Neural cell (in vitro differentiated cells): ENCODE data around the gene DUSP22. TPM values are rescaled to one million over a fixed set of nuclear protein-coding genes. Genes with fewer than 3 reads are reported as not detected.

ENCODE experiments used
- H2AFZ ChIP-seq: fragments of 200-600, 300-800 bp; sonication (generic), shearing (Covaris generic); 2 replicates; pipeline ENCODE4 v1.6.0; 2014; ENCODE audit warnings: low read depth, mild to moderate bottlenecking, antibody characterized with exemption, low read length, moderate library complexity
- H3F3A ChIP-seq: fragments of 200-600 bp; shearing (Covaris generic); 2 replicates; pipeline ENCODE4 v1.6.1; 2016; ENCODE audit warnings: mild to moderate bottlenecking, moderate library complexity, mixed read lengths, antibody characterized with exemption, low read length; ENCODE audit not compliant: insufficient read depth, poor library complexity, severe bottlenecking
- H3K27ac ChIP-seq: fragments of 200-600, 300-800 bp; sonication (generic), shearing (Covaris generic); 2 replicates; pipeline ENCODE4 v1.5.1; 2014; ENCODE audit warnings: mild to moderate bottlenecking, low read length, moderate library complexity
- H3K27me3 ChIP-seq: fragments of 300-800, 200-600 bp; sonication (generic), shearing (Covaris generic); 2 replicates; pipeline ENCODE4 v1.6.0; 2014; ENCODE audit warnings: mild to moderate bottlenecking, low read depth, low read length, moderate library complexity; ENCODE audit not compliant: insufficient read depth
- H3K36me3 ChIP-seq: fragments of 300-800, 200-600 bp; sonication (generic), shearing (Covaris generic); 2 replicates; pipeline ENCODE4 v1.5.1; 2014; ENCODE audit warnings: mild to moderate bottlenecking, antibody characterized with exemption, low read length, moderate library complexity; ENCODE audit not compliant: insufficient read depth
- H3K4me2 ChIP-seq: fragments of 300-800, 200-600 bp; sonication (generic), shearing (Covaris generic); 2 replicates; pipeline ENCODE4 v1.6.0; 2014; ENCODE audit warnings: mild to moderate bottlenecking, low read length
- H3K4me3 ChIP-seq: fragments of 300-800, 200-600 bp; sonication (generic), shearing (Covaris generic); 2 replicates; pipeline ENCODE4 v1.5.1; 2014; ENCODE audit warnings: mild to moderate bottlenecking, low read length, moderate library complexity
- H3K79me2 ChIP-seq: fragments of 200-600 bp; shearing (Covaris generic); replicated peaks from 2 replicates; pipeline ENCODE4 v1.6.0; 2014; ENCODE audit warnings: mild to moderate bottlenecking, low read length, moderate library complexity; ENCODE audit not compliant: insufficient read depth
- H3K9ac ChIP-seq: fragments of 300-800, 200-600 bp; sonication (generic), shearing (Covaris generic); 2 replicates; pipeline ENCODE4 v1.6.1; 2016; ENCODE audit warnings: mild to moderate bottlenecking, low read length, mixed read lengths
- H3K9me2 ChIP-seq: fragments of 200-600 bp; shearing (Covaris generic); 2 replicates; pipeline ENCODE4 v1.6.1; 2016; ENCODE audit warnings: mild to moderate bottlenecking, low read length, mixed read lengths; ENCODE audit not compliant: insufficient read depth
- H3K9me3 ChIP-seq: fragments of 200-600, 300-800 bp; sonication (generic), shearing (Covaris generic); 2 replicates; pipeline ENCODE4 v1.6.1; 2016; ENCODE audit warnings: mild to moderate bottlenecking, mixed run types, low read length, moderate library complexity, mixed read lengths
- H4K20me1 ChIP-seq: fragments of 200-600 bp; shearing (Covaris generic); 2 replicates; pipeline ENCODE4 v1.6.1; 2016; ENCODE audit warnings: mild to moderate bottlenecking, mixed run types; ENCODE audit not compliant: insufficient read depth
- EP300 ChIP-seq: fragments of 450-650 bp; conservative IDR thresholded peaks from 2 replicates; pipeline ENCODE4 v1.6.1; 2014; ENCODE audit warnings: antibody characterized with exemption, mild to moderate bottlenecking, moderate library complexity; ENCODE audit not compliant: poor library complexity, severe bottlenecking
- EZH2 ChIP-seq: fragments of 200-600, 300-800 bp; shearing (Covaris generic), sonication (generic); IDR thresholded peaks from 2 replicates; pipeline ENCODE4 v1.6.1; 2014; ENCODE audit warnings: antibody characterized with exemption, low read length, borderline replicate concordance, mild to moderate bottlenecking; ENCODE audit not compliant: insufficient read depth, poor library complexity, severe bottlenecking
- MXI1 ChIP-seq: fragments of 450-650 bp; conservative IDR thresholded peaks from 2 replicates; pipeline ENCODE4 v1.6.1; 2014; ENCODE audit warnings: antibody characterized with exemption, mild to moderate bottlenecking; ENCODE audit not compliant: poor library complexity, severe bottlenecking
- POLR2AphosphoS5 ChIP-seq: IDR thresholded peaks from 2 replicates; pipeline ENCODE4 v1.6.1; 2012
- RAD21 ChIP-seq: fragments of 450-650 bp; conservative IDR thresholded peaks from 2 replicates; pipeline ENCODE4 v1.6.1; 2014; ENCODE audit warnings: antibody characterized with exemption, mild to moderate bottlenecking, moderate library complexity
- SMC3 ChIP-seq: fragments of 450-650 bp; conservative IDR thresholded peaks from 2 replicates; pipeline ENCODE4 v1.6.1; 2014; ENCODE audit warnings: antibody characterized with exemption, mild to moderate bottlenecking, moderate library complexity; ENCODE audit not compliant: poor library complexity
- TAF1 ChIP-seq: IDR thresholded peaks from 2 replicates; pipeline ENCODE4 v1.6.1; 2012; ENCODE audit warnings: low read depth
- polyA plus RNA-seq: library from polyadenylated mRNA; depleted of rRNA; stranded (reverse); fragments of >200 nt; gene quantifications from 2 replicates; pipeline ENCODE4 v1.2.3, GENCODE V29; 2014
- TF ChIP-seq, protein P1 (sequence below): fragments of 450-650 bp; IDR thresholded peaks from 2 replicates; pipeline ENCODE4 v1.5.1; 2014; ENCODE audit warnings: antibody characterized with exemption, mild to moderate bottlenecking, moderate library complexity; ENCODE audit not compliant: poor library complexity, severe bottlenecking
- TF ChIP-seq, protein P2 (sequence below): IDR thresholded peaks from 2 replicates; pipeline ENCODE4 v1.6.1; 2012; ENCODE audit warnings: borderline replicate concordance

Gene DUSP22
- polyA plus RNA-seq, 1 donor from 2014 or later, result 24.9 TPM

DNA sequence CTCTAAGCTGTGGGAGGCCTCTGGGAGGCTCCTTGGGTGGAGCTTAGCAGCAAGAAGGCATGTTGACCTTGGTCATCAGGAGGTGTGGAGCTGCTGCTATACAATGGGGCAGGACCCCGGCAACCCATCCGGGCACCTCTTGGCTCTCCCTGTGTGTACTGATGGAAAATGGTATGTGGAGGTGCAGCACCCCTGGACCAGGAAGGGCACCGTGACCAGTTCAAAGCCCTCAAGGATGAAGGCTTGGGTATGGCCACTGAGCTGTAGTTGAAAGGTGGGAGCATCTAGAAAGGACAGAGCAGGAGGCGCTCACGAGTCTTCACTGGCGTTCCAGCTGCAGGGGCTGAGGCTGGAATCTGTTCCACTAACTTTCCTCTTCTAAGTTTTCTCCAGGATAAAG is 92.6 kb downstream of the DUSP22 start:
- Histone ChIP-seq H3K27me3 (peaks cover 19% of the 10 kb centered on the region), H3K4me2 (no peak overlapping the region)

DNA sequence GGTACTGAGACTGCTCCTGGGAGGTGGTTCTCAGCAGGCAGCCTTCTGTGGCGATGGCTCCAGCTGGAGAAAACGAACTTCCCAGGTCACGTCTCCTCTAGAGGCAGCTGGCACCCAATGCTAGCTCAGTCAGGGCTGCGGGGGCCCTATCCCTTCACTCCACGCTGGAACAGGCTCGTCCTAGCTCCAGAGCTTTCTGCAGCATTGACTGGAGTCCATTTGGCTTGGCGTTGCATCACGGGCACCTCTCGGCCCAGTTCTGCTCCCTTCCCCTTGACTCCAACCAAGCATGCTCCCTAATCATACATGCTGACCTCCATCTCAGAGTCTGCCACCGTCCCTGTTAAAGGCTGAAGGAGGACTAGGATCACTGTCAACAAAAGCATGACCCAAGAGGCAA is 93.3 kb downstream of the DUSP22 start:
- Histone ChIP-seq H3K36me3 (no peaks in the 10 kb centered on the region), H3K27ac (no peak overlapping the region), H3K4me2 (no peak overlapping the region), H3K9ac (no peak overlapping the region), H3K4me3 (no peak overlapping the region), H3F3A (no peaks in the 10 kb centered on the region), H4K20me1 (no peaks in the 10 kb centered on the region), H3K9me2 (no peaks in the 10 kb centered on the region), H3K9me3 (no peaks in the 10 kb centered on the region), H3K79me2 (no peaks in the 10 kb centered on the region), H2AFZ (no peak overlapping the region), H3K27me3 (peaks cover 26% of the 10 kb centered on the region)
- TF ChIP-seq TAF1, result no peak
- TF ChIP-seq, protein P1, sequence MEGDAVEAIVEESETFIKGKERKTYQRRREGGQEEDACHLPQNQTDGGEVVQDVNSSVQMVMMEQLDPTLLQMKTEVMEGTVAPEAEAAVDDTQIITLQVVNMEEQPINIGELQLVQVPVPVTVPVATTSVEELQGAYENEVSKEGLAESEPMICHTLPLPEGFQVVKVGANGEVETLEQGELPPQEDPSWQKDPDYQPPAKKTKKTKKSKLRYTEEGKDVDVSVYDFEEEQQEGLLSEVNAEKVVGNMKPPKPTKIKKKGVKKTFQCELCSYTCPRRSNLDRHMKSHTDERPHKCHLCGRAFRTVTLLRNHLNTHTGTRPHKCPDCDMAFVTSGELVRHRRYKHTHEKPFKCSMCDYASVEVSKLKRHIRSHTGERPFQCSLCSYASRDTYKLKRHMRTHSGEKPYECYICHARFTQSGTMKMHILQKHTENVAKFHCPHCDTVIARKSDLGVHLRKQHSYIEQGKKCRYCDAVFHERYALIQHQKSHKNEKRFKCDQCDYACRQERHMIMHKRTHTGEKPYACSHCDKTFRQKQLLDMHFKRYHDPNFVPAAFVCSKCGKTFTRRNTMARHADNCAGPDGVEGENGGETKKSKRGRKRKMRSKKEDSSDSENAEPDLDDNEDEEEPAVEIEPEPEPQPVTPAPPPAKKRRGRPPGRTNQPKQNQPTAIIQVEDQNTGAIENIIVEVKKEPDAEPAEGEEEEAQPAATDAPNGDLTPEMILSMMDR, result no peak
- no peak for TF ChIP-seq EP300
- TF ChIP-seq, protein P2, sequence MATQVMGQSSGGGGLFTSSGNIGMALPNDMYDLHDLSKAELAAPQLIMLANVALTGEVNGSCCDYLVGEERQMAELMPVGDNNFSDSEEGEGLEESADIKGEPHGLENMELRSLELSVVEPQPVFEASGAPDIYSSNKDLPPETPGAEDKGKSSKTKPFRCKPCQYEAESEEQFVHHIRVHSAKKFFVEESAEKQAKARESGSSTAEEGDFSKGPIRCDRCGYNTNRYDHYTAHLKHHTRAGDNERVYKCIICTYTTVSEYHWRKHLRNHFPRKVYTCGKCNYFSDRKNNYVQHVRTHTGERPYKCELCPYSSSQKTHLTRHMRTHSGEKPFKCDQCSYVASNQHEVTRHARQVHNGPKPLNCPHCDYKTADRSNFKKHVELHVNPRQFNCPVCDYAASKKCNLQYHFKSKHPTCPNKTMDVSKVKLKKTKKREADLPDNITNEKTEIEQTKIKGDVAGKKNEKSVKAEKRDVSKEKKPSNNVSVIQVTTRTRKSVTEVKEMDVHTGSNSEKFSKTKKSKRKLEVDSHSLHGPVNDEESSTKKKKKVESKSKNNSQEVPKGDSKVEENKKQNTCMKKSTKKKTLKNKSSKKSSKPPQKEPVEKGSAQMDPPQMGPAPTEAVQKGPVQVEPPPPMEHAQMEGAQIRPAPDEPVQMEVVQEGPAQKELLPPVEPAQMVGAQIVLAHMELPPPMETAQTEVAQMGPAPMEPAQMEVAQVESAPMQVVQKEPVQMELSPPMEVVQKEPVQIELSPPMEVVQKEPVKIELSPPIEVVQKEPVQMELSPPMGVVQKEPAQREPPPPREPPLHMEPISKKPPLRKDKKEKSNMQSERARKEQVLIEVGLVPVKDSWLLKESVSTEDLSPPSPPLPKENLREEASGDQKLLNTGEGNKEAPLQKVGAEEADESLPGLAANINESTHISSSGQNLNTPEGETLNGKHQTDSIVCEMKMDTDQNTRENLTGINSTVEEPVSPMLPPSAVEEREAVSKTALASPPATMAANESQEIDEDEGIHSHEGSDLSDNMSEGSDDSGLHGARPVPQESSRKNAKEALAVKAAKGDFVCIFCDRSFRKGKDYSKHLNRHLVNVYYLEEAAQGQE, result no peak

More for the DNA sequence above, 92.6 kb downstream of the DUSP22 start:
- Histone ChIP-seq H3K9me2 (no peaks in the 10 kb centered on the region), H3K4me3 (no peak overlapping the region), H2AFZ (no peak overlapping the region), H3K79me2 (no peaks in the 10 kb centered on the region), H3K36me3 (no peaks in the 10 kb centered on the region), H3K27ac (no peak overlapping the region), H3K9me3 (no peaks in the 10 kb centered on the region), H3F3A (no peaks in the 10 kb centered on the region), H3K9ac (no peak overlapping the region), H4K20me1 (no peaks in the 10 kb centered on the region)
- TF ChIP-seq, protein P2, result no peak
- TF ChIP-seq RAD21, result no peak
- no peak for TF ChIP-seq POLR2AphosphoS5
- TF ChIP-seq EP300, result no peak
- no peak for TF ChIP-seq TAF1
- TF ChIP-seq SMC3, result no peak
- no peak for TF ChIP-seq MXI1
- TF ChIP-seq, protein P1, result no peak
- no peak for TF ChIP-seq EZH2
